ENCODE data around the gene SUN5.

GRCh38 chr20:32984631-32985354 lies 19.4 kb downstream of the SUN5 start:
- no peak for TF ChIP-seq CTCF (IDR thresholded peaks at IDR 0.05 in 4 of 5, conservative IDR thresholded peaks at IDR 0.05 in 1 of 5)
- no peak for TF ChIP-seq POLR2A (IDR thresholded peaks at IDR 0.05)
